ENCODE data around the gene NHP2.

The NHP2 gene

DNA sequence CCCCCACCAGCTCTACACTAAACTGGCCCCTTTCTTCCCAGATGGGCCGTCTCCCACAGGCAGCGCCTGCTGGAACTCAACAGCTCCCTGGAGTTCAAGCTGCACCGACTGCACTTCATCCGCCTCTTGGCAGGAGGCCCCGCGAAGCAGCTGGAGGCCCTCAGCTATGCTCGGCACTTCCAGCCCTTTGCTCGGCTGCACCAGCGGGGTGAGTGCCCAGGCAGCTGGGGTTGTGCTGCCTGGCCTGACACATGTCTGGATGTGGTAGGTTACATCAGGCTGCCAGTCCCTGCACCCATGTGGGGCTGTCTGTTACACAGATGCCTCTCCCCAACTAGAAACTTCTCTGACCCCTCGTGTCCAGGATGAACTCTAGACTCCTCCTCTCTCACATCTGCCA, 9.8 kb downstream of the NHP2 start:
- no peak overlapping the region for H3K4me3 ChIP-seq (ENCODE audit: low read depth, low read length)
- TF ChIP-seq, protein P1, sequence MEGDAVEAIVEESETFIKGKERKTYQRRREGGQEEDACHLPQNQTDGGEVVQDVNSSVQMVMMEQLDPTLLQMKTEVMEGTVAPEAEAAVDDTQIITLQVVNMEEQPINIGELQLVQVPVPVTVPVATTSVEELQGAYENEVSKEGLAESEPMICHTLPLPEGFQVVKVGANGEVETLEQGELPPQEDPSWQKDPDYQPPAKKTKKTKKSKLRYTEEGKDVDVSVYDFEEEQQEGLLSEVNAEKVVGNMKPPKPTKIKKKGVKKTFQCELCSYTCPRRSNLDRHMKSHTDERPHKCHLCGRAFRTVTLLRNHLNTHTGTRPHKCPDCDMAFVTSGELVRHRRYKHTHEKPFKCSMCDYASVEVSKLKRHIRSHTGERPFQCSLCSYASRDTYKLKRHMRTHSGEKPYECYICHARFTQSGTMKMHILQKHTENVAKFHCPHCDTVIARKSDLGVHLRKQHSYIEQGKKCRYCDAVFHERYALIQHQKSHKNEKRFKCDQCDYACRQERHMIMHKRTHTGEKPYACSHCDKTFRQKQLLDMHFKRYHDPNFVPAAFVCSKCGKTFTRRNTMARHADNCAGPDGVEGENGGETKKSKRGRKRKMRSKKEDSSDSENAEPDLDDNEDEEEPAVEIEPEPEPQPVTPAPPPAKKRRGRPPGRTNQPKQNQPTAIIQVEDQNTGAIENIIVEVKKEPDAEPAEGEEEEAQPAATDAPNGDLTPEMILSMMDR (IDR thresholded peaks at IDR 0.05; ENCODE audit: borderline replicate concordance, insufficient read depth, low read depth, low read length) = no peak

DNA sequence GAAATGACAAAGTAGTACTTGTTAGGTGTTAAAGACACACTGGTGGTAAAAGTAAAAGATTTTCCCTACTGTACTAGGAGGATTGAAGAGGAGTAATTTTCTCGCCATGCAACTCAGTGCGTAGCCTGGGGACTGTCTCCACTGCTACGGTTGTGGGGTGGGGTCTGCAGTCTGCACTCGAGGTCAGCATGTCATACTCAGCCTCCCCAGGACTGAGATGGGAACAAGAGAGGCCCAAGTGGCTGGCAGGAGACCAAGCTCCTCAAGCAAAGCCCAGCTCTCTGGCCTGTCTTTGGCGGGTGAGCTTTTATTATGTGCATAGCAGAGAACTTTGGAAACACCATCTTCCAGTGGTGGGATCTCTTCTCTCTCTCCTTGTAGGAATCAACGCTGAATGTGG, 10.4 kb downstream of the NHP2 start:
- H3K4me3 ChIP-seq (ENCODE audit: low read depth, low read length) = no peak overlapping the region
- TF ChIP-seq, protein P1 (IDR thresholded peaks at IDR 0.05; ENCODE audit: borderline replicate concordance, insufficient read depth, low read depth, low read length) = no peak

DNA sequence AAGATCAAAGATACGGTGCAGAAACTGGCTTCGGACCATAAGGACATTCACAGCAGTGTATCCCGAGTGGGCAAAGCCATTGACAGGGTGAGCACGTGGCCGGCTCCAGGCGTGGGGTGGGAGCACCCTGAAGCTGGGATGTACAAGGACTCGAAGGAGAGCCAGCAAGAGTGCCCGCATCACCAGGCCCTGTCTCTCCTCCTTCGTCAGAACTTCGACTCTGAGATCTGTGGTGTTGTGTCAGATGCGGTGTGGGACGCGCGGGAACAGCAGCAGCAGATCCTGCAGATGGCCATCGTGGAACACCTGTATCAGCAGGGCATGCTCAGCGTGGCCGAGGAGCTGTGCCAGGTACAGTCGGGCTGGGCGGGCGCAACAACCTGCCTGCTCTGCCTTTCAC, 11.0 kb downstream of the NHP2 start:
- no peak overlapping the region for H3K4me3 ChIP-seq (ENCODE audit: low read depth, low read length)
- TF ChIP-seq, protein P1 (IDR thresholded peaks at IDR 0.05; ENCODE audit: borderline replicate concordance, insufficient read depth, low read depth, low read length) = no peak

DNA sequence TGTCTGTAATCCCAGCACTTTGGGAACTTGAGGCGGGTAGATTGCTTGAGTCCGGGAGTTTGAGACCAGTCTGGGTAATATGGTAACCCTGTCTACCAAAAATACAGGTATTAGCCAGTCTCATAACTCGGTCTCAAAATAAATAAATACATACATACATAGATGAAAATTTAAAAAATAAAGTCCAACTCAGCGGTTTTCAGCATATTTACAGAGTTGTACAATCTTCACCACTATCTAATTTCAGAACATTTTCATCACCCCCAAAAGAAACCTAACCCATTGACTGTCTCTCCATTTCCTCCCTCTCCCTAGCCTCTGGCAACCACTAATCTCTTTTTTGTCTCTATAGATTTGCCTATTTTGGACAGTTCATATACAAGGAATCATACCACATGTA, 12.1 kb downstream of the NHP2 start:
- TF ChIP-seq, protein P1 (IDR thresholded peaks at IDR 0.05; ENCODE audit: borderline replicate concordance, insufficient read depth, low read depth, low read length) = no peak

DNA sequence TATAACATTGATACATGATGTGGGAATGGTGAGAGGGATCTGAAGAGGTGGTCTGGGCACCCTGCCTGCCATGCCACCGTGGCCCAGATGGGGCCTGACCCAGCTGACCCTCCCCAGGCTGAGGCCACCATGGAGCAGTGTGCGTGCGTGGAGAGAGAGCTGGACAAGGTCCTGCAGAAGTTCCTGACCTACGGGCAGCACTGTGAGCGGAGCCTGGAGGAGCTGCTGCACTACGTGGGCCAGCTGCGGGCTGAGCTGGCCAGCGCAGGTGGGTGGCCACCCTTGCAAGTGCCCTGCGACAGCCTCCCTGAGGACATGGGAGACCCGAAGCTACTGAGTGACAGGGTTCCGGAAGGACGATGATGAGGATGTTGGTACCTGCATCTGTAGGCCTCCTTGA, 15.7 kb downstream of the NHP2 start:
- H3K4me3 ChIP-seq (ENCODE audit: low read depth, low read length) = no peak overlapping the region
- TF ChIP-seq, protein P1 (IDR thresholded peaks at IDR 0.05; ENCODE audit: borderline replicate concordance, insufficient read depth, low read depth, low read length) = no peak

More for the DNA sequence above, 12.1 kb downstream of the NHP2 start:
- no peak overlapping the region for H3K4me3 ChIP-seq (ENCODE audit: low read depth, low read length)

DNA sequence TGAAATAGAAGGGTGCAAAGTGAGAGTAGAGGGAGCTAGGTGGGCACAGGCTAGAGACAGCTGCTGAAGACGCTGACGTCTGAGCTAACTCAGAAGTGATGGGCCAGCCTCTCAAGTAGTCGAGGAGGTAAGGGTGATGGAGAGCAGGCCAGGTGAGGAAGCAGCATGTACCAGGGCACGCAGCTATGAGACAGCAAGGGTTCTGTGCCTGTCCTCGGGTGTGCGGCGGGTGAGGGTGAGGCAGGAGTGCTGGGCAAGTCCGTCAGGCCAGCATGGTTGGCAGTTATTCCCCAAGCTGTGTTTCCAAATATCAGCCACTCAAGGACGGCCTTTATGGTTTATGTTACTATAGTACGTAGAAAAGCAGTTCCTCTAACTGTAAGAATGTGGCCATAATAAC, 16.7 kb downstream of the NHP2 start:
- no peak overlapping the region for H3K4me3 ChIP-seq (ENCODE audit: low read depth, low read length)
- TF ChIP-seq, protein P1 (IDR thresholded peaks at IDR 0.05; ENCODE audit: borderline replicate concordance, insufficient read depth, low read depth, low read length) = no peak

DNA sequence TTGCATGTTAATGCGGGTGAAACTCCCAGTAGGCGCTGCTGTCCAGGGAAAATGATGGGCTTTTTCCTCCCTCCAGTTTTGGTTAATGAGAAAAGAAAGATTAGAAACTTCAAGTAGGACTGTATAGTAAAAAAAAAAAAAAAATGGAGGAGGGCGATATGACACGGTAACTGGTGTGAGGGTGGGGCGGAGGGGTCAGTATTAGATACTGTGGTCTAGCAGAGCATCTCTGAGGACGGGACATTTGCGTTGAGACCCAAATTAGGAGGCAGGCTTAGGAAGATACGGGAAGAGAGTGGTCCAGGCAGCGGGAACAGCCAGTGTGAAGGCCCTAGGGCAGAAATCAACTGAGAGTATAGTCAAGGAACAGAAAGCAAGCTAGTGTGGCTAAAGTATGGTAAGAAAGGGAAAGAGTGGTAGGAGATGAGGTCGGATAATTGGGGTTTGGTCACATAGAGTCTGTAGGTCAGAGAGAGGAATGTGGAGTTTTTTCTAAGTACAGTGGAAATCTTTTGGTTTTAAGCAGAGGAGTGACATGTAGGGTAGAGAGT, 22.2 kb downstream of the NHP2 start:
- TF ChIP-seq, protein P1 (IDR thresholded peaks at IDR 0.05; ENCODE audit: borderline replicate concordance, insufficient read depth, low read depth, low read length) = no peak
- H3K4me3 ChIP-seq (ENCODE audit: low read depth, low read length) = peak overlapping the region; percentile 72

Data from GM12875 (cell line).